CD4-positive, alpha-beta T cell (primary cell): ENCODE data around the gene BTBD8. TPM values are rescaled to one million over a fixed set of nuclear protein-coding genes. Genes with fewer than 3 reads are reported as not detected.

Experiments
- ATAC-seq: fragments of 200-7000 bp; cut with Tn5 transposase; one replicate; pipeline ENCODE4 v1.10.0; 2022; ENCODE audit warnings: mild to moderate bottlenecking; ENCODE audit not compliant: poor library complexity
- CTCF ChIA-PET: fragments of 350-600 bp; sonication (Branson Sonifier 250); formaldehyde crosslinking; loops from one replicate; lab custom pipeline; 2021; ENCODE audit warnings: antibody characterized with exemption, inconsistent platforms; lab: Charles Lee
- POLR2A ChIA-PET: fragments of 350-600 bp; sonication (Branson Sonifier 250); formaldehyde crosslinking; loops from one replicate; lab custom pipeline; 2021; ENCODE audit warnings: antibody characterized with exemption, inconsistent platforms; lab: Charles Lee
- DNase-seq, 14 experiments: peaks; one replicate each; pipeline ENCODE4 v3.0.0-alpha.2; 2013 to 2020; ENCODE audit warnings: mixed read lengths in 2 of 14
- H3K27ac ChIP-seq, 2 donors: one replicate each; pipeline versions ENCODE4 v1.5.1 to v1.7.0; 2013; ENCODE audit warnings: low read length in 2 of 2, low read depth in 1 of 2, mild to moderate bottlenecking in 1 of 2
- H3K27me3 ChIP-seq, 2 experiments: 1 replicate in 1 of 2; 2 replicates in 1 of 2; pipeline versions ENCODE4 v1.6.1 to v1.7.0; 2013; ENCODE audit warnings: low read length in 2 of 2, control low read depth in 1 of 2, mild to moderate bottlenecking in 1 of 2, moderate library complexity in 1 of 2; ENCODE audit not compliant: insufficient read depth in 2 of 2, control insufficient read depth in 1 of 2
- H3K36me3 ChIP-seq: one replicate; pipeline ENCODE4 v1.6.1; 2013; ENCODE audit warnings: low read length, control low read depth; ENCODE audit not compliant: insufficient read depth
- H3K4me1 ChIP-seq: one replicate; pipeline ENCODE4 v1.6.1; 2013; ENCODE audit warnings: low read length, control low read depth; ENCODE audit not compliant: insufficient read depth
- H3K4me3 ChIP-seq: one replicate; pipeline ENCODE4 v1.5.1; 2013; ENCODE audit warnings: mild to moderate bottlenecking, low read length, moderate library complexity
- H3K9me3 ChIP-seq, 2 experiments: 1 replicate in 1 of 2; 2 replicates in 1 of 2; pipeline versions ENCODE4 v1.6.1 to v1.7.0; 2013; ENCODE audit warnings: low read length in 2 of 2, mild to moderate bottlenecking in 2 of 2, control low read depth in 1 of 2, moderate library complexity in 1 of 2; ENCODE audit not compliant: control insufficient read depth in 1 of 2, insufficient read depth in 1 of 2
- H3K27ac Mint-ChIP-seq: one replicate; pipeline ENCODE4 v1.8.0; 2020; ENCODE audit warnings: mixed read lengths
- H3K27me3 Mint-ChIP-seq: one replicate; pipeline ENCODE4 v1.8.0; 2021; ENCODE audit warnings: mixed read lengths
- H3K36me3 Mint-ChIP-seq: one replicate; pipeline ENCODE4 v1.8.0; 2021; ENCODE audit warnings: low read depth, mixed read lengths
- H3K4me1 Mint-ChIP-seq: one replicate; pipeline ENCODE4 v1.8.0; 2021; ENCODE audit warnings: low read depth, mixed read lengths
- H3K4me3 Mint-ChIP-seq: one replicate; pipeline ENCODE4 v1.8.0; 2020; ENCODE audit warnings: mild to moderate bottlenecking, mixed read lengths
- H3K9me3 Mint-ChIP-seq: one replicate; pipeline ENCODE4 v1.8.0; 2020; ENCODE audit warnings: mixed read lengths
- intact Hi-C, 2 experiments: fragments of 100-400 bp; cut with DNase I in 1 of 2; cut with micrococcal nuclease in 1 of 2; formaldehyde crosslinking; loops; one replicate each; pipeline versions ENCODE4 v1.15.1 to v1.9.0; 2023 to 2025; cut with DNase I, micrococcal nuclease
- total RNA-seq, 174 experiments: library from RNA in 2 of 174; stranded (reverse) in 2 of 174; gene quantifications; one replicate each; pipeline ENCODE4 v1.2.3 and lab custom pipeline; 2021 to 2026
- TF ChIP-seq, protein P1 (sequence below): fragments of 200-600 bp; IDR thresholded peaks from one replicate; pipeline ENCODE4 v1.8.0; 2022; ENCODE audit warnings: antibody characterized with exemption, mild to moderate bottlenecking

The BTBD8 gene
- total RNA-seq, 2 experiments from 2014 or later, result 1.8 to 2.8 TPM

DNA sequence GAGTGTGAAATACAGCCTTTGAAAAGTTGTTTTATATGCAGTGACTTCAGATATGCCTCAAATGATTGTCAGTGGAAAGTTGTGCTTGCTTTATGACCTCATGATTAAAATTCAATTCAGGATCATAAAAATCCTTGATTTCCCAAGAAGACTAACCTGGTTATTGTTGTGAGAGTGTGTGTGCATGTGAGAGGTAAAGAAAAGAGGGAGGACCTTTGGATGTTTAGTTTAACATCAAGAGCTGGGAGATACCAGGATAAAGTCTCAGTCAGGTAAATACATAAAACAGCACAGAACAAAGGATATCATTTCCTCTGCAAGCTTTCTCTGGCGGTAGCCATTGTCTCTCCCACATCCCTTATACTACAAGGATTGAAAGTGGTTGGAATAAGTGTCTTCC, 14.4 kb downstream of the BTBD8 start:
- ChIA-PET CTCF (no interaction called here), POLR2A (interaction anchor here (1.3 kb wide), 1 partner anchor 23 kb away, joined by 3 read pairs; no protein-coding TSS in a partner anchor)
- Mint-ChIP-seq H3K9me3 (no peaks in the 10 kb centered on the region), H3K27me3 (no peaks in the 10 kb centered on the region), H3K4me3 (no peak overlapping the region), H3K36me3 (peaks cover 31% of the 10 kb centered on the region), H3K27ac (no peak overlapping the region), H3K4me1 (no peaks in the 10 kb centered on the region)
- ATAC-seq, result no peak
- Histone ChIP-seq H3K27ac (no peak overlapping the region), H3K36me3 (no peaks in the 10 kb centered on the region), H3K9me3 (no peaks in the 10 kb centered on the region), H3K4me1 (no peaks in the 10 kb centered on the region), H3K4me3 (no peak overlapping the region), H3K27me3 (no peaks in the 10 kb centered on the region)
- TF ChIP-seq, protein P1, sequence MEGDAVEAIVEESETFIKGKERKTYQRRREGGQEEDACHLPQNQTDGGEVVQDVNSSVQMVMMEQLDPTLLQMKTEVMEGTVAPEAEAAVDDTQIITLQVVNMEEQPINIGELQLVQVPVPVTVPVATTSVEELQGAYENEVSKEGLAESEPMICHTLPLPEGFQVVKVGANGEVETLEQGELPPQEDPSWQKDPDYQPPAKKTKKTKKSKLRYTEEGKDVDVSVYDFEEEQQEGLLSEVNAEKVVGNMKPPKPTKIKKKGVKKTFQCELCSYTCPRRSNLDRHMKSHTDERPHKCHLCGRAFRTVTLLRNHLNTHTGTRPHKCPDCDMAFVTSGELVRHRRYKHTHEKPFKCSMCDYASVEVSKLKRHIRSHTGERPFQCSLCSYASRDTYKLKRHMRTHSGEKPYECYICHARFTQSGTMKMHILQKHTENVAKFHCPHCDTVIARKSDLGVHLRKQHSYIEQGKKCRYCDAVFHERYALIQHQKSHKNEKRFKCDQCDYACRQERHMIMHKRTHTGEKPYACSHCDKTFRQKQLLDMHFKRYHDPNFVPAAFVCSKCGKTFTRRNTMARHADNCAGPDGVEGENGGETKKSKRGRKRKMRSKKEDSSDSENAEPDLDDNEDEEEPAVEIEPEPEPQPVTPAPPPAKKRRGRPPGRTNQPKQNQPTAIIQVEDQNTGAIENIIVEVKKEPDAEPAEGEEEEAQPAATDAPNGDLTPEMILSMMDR, result no peak
- DNase-seq, result no peak
- intact Hi-C loops, result no loop called here

DNA sequence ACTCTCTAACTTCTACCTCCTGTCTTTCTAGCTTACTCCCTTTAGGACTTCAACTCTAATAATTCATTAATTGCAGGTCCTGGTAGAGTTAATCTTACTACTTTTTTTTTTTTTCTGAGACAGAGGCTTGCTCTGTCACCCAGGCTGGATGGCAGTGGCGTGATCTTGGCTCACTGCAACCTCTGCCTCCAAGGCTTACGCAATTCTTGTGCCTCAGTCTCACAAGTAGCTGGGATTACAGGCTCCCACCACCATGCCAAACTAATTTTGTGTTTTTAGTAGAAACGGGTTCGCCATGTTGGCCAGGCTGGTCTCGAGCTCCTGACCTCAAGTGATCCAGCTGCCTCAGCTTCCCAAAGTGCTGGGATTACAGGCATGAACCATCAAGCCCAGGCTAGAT, 15.7 kb downstream of the BTBD8 start:
- Mint-ChIP-seq H3K36me3 (peaks cover 22% of the 10 kb centered on the region), H3K4me3 (no peak overlapping the region), H3K27ac (no peak overlapping the region), H3K9me3 (no peaks in the 10 kb centered on the region), H3K27me3 (no peaks in the 10 kb centered on the region), H3K4me1 (no peaks in the 10 kb centered on the region)
- intact Hi-C loops, result no loop called here
- Histone ChIP-seq H3K4me1 (no peaks in the 10 kb centered on the region), H3K27me3 (no peaks in the 10 kb centered on the region), H3K27ac (no peak overlapping the region), H3K4me3 (no peak overlapping the region), H3K9me3 (no peaks in the 10 kb centered on the region), H3K36me3 (no peaks in the 10 kb centered on the region)
- TF ChIP-seq, protein P1, result no peak
- ChIA-PET POLR2A (no interaction called here), CTCF (no interaction called here)
- DNase-seq, result peak in 2 of 14 experiments; percentile 15 to 51
- no peak for ATAC-seq

DNA sequence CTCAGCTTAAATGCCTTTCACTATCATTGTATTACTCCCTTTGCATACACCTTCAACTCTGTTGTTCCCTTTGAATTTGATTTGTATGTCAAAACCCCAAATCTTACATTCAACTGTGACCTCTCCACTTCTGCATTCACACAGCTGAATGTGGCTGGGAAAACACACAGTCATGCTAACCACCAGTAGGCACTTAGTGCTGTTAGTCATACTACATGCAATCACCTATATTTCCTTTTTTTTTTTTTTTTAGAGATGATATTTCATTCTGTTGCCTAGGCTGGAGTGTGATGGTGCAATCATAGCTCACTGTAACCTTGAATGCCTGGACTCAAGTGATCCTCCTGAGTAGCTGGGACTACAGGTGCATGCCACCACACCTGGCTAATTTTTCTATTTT, 16.2 kb downstream of the BTBD8 start:
- intact Hi-C loops, result no loop called here
- ATAC-seq, result no peak
- peak in 2 of 14 experiments; percentile 44 to 56 for DNase-seq
- no peaks in the 10 kb centered on the region for H3K4me1 Mint-ChIP-seq
- POLR2A ChIA-PET, result no interaction called here
- no peak overlapping the region for H3K27ac ChIP-seq
- H3K9me3 ChIP-seq, result no peaks in the 10 kb centered on the region
- H3K27me3 Mint-ChIP-seq, result no peaks in the 10 kb centered on the region
- CTCF ChIA-PET, result no interaction called here
- no peak overlapping the region for H3K4me3 Mint-ChIP-seq
- TF ChIP-seq, protein P1, result no peak
- no peaks in the 10 kb centered on the region for H3K9me3 Mint-ChIP-seq
- H3K27me3 ChIP-seq, result no peaks in the 10 kb centered on the region
- peaks cover 17% of the 10 kb centered on the region for H3K36me3 Mint-ChIP-seq
- no peak overlapping the region for H3K27ac Mint-ChIP-seq
- no peaks in the 10 kb centered on the region for H3K4me1 ChIP-seq
- no peaks in the 10 kb centered on the region for H3K36me3 ChIP-seq
- H3K4me3 ChIP-seq, result no peak overlapping the region
